Ishikawa (cell line): Measurements from ENCODE around the gene ACO2.
A peak's percentile ranks its signal among the peaks of the same experiment; 100 is the strongest.

ENCODE experiments used
- CEBPB ChIP-seq: IDR thresholded peaks from 2 replicates; pipeline ENCODE4 v1.6.1; 2012
- CREB1 ChIP-seq: IDR thresholded peaks from 2 replicates; pipeline ENCODE4 v1.6.1; 2012; ENCODE audit warnings: low read depth
- EGR1 ChIP-seq: IDR thresholded peaks from 2 replicates; pipeline ENCODE4 v1.6.1; 2012
- EP300 ChIP-seq: IDR thresholded peaks from 2 replicates; pipeline ENCODE4 v1.6.1; 2012; ENCODE audit warnings: borderline replicate concordance
- FOXM1 ChIP-seq: IDR thresholded peaks from 2 replicates; pipeline ENCODE4 v1.6.1; 2012; ENCODE audit warnings: low read depth, borderline replicate concordance
- MAX ChIP-seq: IDR thresholded peaks from 2 replicates; pipeline ENCODE4 v1.6.1; 2012
- NFIC ChIP-seq: IDR thresholded peaks from 2 replicates; pipeline ENCODE4 v1.6.1; 2012
- RAD21 ChIP-seq: IDR thresholded peaks from 2 replicates; pipeline ENCODE4 v1.6.1; 2012; ENCODE audit warnings: low read depth
- REST ChIP-seq: IDR thresholded peaks from 2 replicates; pipeline ENCODE4 v1.6.1; 2012; ENCODE audit warnings: low read depth, mild to moderate bottlenecking
- TAF1 ChIP-seq: IDR thresholded peaks from 2 replicates; pipeline ENCODE4 v1.6.1; 2012; ENCODE audit warnings: low read depth, mild to moderate bottlenecking
- TCF12 ChIP-seq: IDR thresholded peaks from 2 replicates; pipeline ENCODE4 v1.6.1; 2012; ENCODE audit warnings: low read depth
- TEAD4 ChIP-seq: IDR thresholded peaks from 2 replicates; pipeline ENCODE4 v1.6.1; 2012
- USF1 ChIP-seq: IDR thresholded peaks from 2 replicates; pipeline ENCODE4 v1.6.1; 2012
- YY1 ChIP-seq: IDR thresholded peaks from 2 replicates; pipeline ENCODE4 v1.6.1; 2012; ENCODE audit warnings: low read depth
- ZBTB7A ChIP-seq: IDR thresholded peaks from 2 replicates; pipeline ENCODE4 v1.6.1; 2012; ENCODE audit warnings: low read depth

The ACO2 gene

GRCh38 chr22:41498303-41498835 lies 29.5 kb downstream of the ACO2 start:
- TF ChIP-seq YY1 (no peak), TEAD4 (no peak), CEBPB (no peak), TCF12 (no peak), REST (no peak), USF1 (no peak)

- TF ChIP-seq YY1 (no peak), MAX (no peak), EGR1 (no peak), USF1 (no peak), NFIC (no peak), CREB1 (no peak), REST (no peak), EP300 (no peak), TEAD4 (no peak)
Measured at GRCh38 chr22:41499624-41500280, 30.8 kb downstream of the ACO2 start.

GRCh38 chr22:41500303-41500702 lies 31.4 kb downstream of the ACO2 start:
- TF ChIP-seq TAF1 (no peak), MAX (no peak), EP300 (no peak), CEBPB (no peak), ZBTB7A (no peak), EGR1 (no peak), YY1 (no peak), FOXM1 (no peak), RAD21 (no peak), TCF12 (no peak), CREB1 (no peak), USF1 (no peak), NFIC (no peak), REST (no peak), TEAD4 (no peak)

GRCh38 chr22:41501209-41501608 lies 32.3 kb downstream of the ACO2 start:
- TF ChIP-seq ZBTB7A (no peak), CREB1 (no peak), EP300 (no peak), NFIC (no peak), RAD21 (peak; percentile 53), CEBPB (no peak)
